Endothelial cell of umbilical vein (primary cell): ENCODE results near the gene IRS4. TPM values are rescaled to one million over a fixed set of nuclear protein-coding genes. Genes with fewer than 3 reads are reported as not detected.

Experiments used
- BruUV-seq: library from RNA; stranded (reverse); fragments of 400-500 nt; replicated peaks from 2 replicates; lab custom pipeline; 2021; lab: Mats Ljungman, UMichigan
- CTCF ChIA-PET: fragments of 300-600, 350-600 bp; sonication (Branson Sonifier 250); formaldehyde crosslinking; loops from one replicate; lab custom pipeline; 2021; ENCODE audit warnings: antibody characterized with exemption, inconsistent platforms; lab: Charles Lee
- POLR2A ChIA-PET: fragments of 300-600, 350-600 bp; sonication (Branson Sonifier 250); formaldehyde crosslinking; loops from one replicate; lab custom pipeline; 2021; ENCODE audit warnings: antibody characterized with exemption, inconsistent platforms; lab: Charles Lee
- DNase-seq: peaks from one replicate; pipeline ENCODE4 v3.0.0-alpha.2; 2011; ENCODE audit warnings: low read depth, low spot score
- FAIRE-seq: peaks from 2 replicates; lab custom pipeline; 2011; peaks lifted over from hg19 to GRCh38; lab: Jason Lieb, UNC
- H2AFZ ChIP-seq: 2 replicates; pipeline ENCODE4 v1.6.0; 2012; ENCODE audit warnings: low read depth, low read length, control low read depth, inconsistent platforms
- H3K27ac ChIP-seq: 2 replicates; pipeline ENCODE4 v1.5.1; 2011; ENCODE audit warnings: low read depth, mild to moderate bottlenecking, control low read depth, low read length, moderate library complexity; ENCODE audit not compliant: insufficient read depth
- H3K27me3 ChIP-seq, 2 experiments: 2 replicates each; pipeline versions ENCODE4 v1.6.0 to v1.6.1; 2011; ENCODE audit warnings: low read length in 2 of 2, mixed read lengths in 1 of 2; ENCODE audit not compliant: control insufficient read depth in 2 of 2, insufficient read depth in 2 of 2
- H3K36me3 ChIP-seq, 2 experiments: 2 replicates in 1 of 2; 3 replicates in 1 of 2; pipeline ENCODE4 v1.5.1; 2011; ENCODE audit warnings: low read length in 2 of 2, mild to moderate bottlenecking in 1 of 2, moderate library complexity in 1 of 2; ENCODE audit not compliant: control insufficient read depth in 2 of 2, insufficient read depth in 2 of 2; ENCODE audit errors: extremely low read depth in 1 of 2
- H3K4me1 ChIP-seq: 3 replicates; pipeline ENCODE4 v1.5.1; 2011; ENCODE audit warnings: mild to moderate bottlenecking, low read length; ENCODE audit not compliant: control insufficient read depth, insufficient read depth; ENCODE audit errors: extremely low read depth
- H3K4me2 ChIP-seq: 2 replicates; pipeline ENCODE4 v1.6.1; 2011; ENCODE audit warnings: low read length, control low read depth, mixed read lengths; ENCODE audit not compliant: insufficient read depth
- H3K4me3 ChIP-seq, 3 experiments: fragments of 200-600 bp in 1 of 3; sonication (generic), shearing (Covaris generic) in 1 of 3; replicated peaks in 1 of 3; 2 replicates each; pipeline ENCODE4 v1.5.1; 2011 to 2016; ENCODE audit warnings: control low read depth in 3 of 3, low read length in 3 of 3, mild to moderate bottlenecking in 2 of 3, inconsistent platforms in 1 of 3, low read depth in 1 of 3, moderate library complexity in 1 of 3; ENCODE audit not compliant: insufficient read depth in 1 of 3
- H3K79me2 ChIP-seq: 2 replicates; pipeline ENCODE4 v1.6.0; 2012; ENCODE audit warnings: low read length, inconsistent platforms; ENCODE audit not compliant: control insufficient read depth, insufficient read depth
- H3K9ac ChIP-seq: replicated peaks from 2 replicates; pipeline ENCODE3; 2011; ENCODE audit warnings: low read length, control low read depth; ENCODE audit not compliant: insufficient read depth; ENCODE audit errors: extremely low read depth
- H3K9me1 ChIP-seq: replicated peaks from 3 replicates; pipeline ENCODE4 v1.6.0; 2011; ENCODE audit warnings: mild to moderate bottlenecking, low read length; ENCODE audit not compliant: control insufficient read depth, insufficient read depth; ENCODE audit errors: extremely low read depth
- H3K9me3 ChIP-seq: replicated peaks from 2 replicates; pipeline ENCODE4 v1.5.1; 2012; ENCODE audit warnings: low read length, inconsistent platforms; ENCODE audit not compliant: control insufficient read depth, insufficient read depth
- H4K20me1 ChIP-seq: replicated peaks from 2 replicates; pipeline ENCODE3; 2011; ENCODE audit warnings: mild to moderate bottlenecking, low read length; ENCODE audit not compliant: control insufficient read depth, insufficient read depth; ENCODE audit errors: extremely low read depth
- CTCF ChIP-seq, 2 donors: IDR thresholded peaks; 1 replicate in 1 of 2; 2 replicates in 1 of 2; pipeline ENCODE4 v1.5.1; 2011; ENCODE audit warnings: low read length in 2 of 2, mild to moderate bottlenecking in 2 of 2, moderate library complexity in 2 of 2, control low read depth in 1 of 2, inconsistent platforms in 1 of 2, low read depth in 1 of 2; ENCODE audit not compliant: insufficient read depth in 1 of 2; ENCODE audit errors: extremely low read depth in 1 of 2
- EZH2 ChIP-seq: IDR thresholded peaks from 2 replicates; pipeline ENCODE4 v1.6.1; 2012; ENCODE audit warnings: borderline replicate concordance, low read depth, mild to moderate bottlenecking, moderate library complexity, low read length, inconsistent platforms; ENCODE audit not compliant: severe bottlenecking
- FOS ChIP-seq: IDR thresholded peaks from 2 replicates; pipeline ENCODE4 v1.6.1; 2011; ENCODE audit warnings: mild to moderate bottlenecking, low read length, moderate library complexity, borderline replicate concordance; ENCODE audit not compliant: insufficient read depth
- GATA2 ChIP-seq: IDR thresholded peaks from 2 replicates; pipeline ENCODE4 v1.7.0; 2011; ENCODE audit warnings: low read depth, mild to moderate bottlenecking, moderate library complexity, mixed read lengths, low read length; ENCODE audit not compliant: insufficient read length, insufficient read depth
- JUN ChIP-seq: IDR thresholded peaks from 2 replicates; pipeline ENCODE4 v1.6.1; 2011; ENCODE audit warnings: borderline replicate concordance, low read depth; ENCODE audit not compliant: insufficient read length, insufficient read depth
- MAX ChIP-seq: IDR thresholded peaks from 2 replicates; pipeline ENCODE4 v1.6.1; 2011; ENCODE audit not compliant: insufficient read depth, insufficient read length
- MYC ChIP-seq: IDR thresholded peaks from one replicate; pipeline ENCODE4 v1.6.1; 2011; ENCODE audit warnings: mild to moderate bottlenecking, low read depth, low read length
- POLR2A ChIP-seq: IDR thresholded peaks from 2 replicates; pipeline ENCODE4 v1.6.1; 2012; ENCODE audit warnings: low read depth, mild to moderate bottlenecking, control low read depth, low read length
- POLR2AphosphoS5 ChIP-seq: IDR thresholded peaks from 2 replicates; pipeline ENCODE4 v1.6.1; 2012; ENCODE audit warnings: low read depth, mild to moderate bottlenecking, control low read depth, low read length, moderate library complexity; ENCODE audit not compliant: insufficient read depth
- dilution Hi-C: fragments of 300-500 bp; cut with MboI; formaldehyde crosslinking; loops from one replicate; pipeline ENCODE4 v1.15.0; 2019; ENCODE audit warnings: low sequenced_read_pairs; ENCODE audit not compliant: extremely low pct_ligation_motif_present
- intact Hi-C: fragments of 100-400 bp; cut with micrococcal nuclease; formaldehyde crosslinking; loops from one replicate; pipeline ENCODE4 v1.10.0; 2022
- polyA plus RNA-seq, 4 experiments: library from polyadenylated mRNA; depleted of rRNA in 3 of 4; stranded (reverse) in 3 of 4; unstranded in 1 of 4; fragments of >200 nt; gene quantifications; 2 replicates each; pipeline versions ENCODE4 v1.2.1 to v1.2.3, GENCODE V29; 2011 to 2012; ENCODE audit warnings: missing spikeins in 1 of 4
- total RNA-seq: library from RNA; stranded (reverse); gene quantifications from 2 replicates; pipeline ENCODE4 v1.2.3, GENCODE V29; 2021

Gene IRS4
- total and polyA plus RNA-seq, 2 donors (not counting 3 experiments of a cell fraction or from before 2014, with no cell fraction given), result 0.03 TPM; not detected in 1

DNA sequence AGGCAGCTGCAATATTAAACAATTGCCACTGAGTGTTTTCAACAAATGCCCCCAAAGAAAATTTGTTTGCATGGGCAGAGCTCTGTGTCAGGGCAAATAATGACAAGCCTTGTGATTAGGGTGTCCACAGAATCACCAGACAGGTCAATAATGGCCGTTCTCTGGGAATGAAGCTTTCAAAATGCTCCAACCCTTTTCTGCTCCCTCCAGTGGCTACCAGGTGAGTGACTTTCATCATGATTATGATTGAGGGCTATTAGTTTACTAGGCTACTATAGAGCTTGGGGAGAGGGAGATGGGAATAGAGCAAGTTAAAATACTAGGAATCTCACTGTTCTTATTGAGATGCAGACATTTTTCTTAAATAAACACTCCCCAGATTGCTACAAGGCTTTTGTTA is 23.5 kb downstream of the IRS4 start:
- no TSS peak for BruUV-seq
- intact Hi-C loops (no loop called here), dilution Hi-C loops (no loop called here)
- no peaks in the 10 kb centered on the region for H3K27me3 ChIP-seq
- FAIRE-seq, result no peak
- no peaks in the 10 kb centered on the region for H3K9me3 ChIP-seq
- H3K79me2 ChIP-seq, result no peaks in the 10 kb centered on the region
- no peaks in the 10 kb centered on the region for H4K20me1 ChIP-seq
- ChIA-PET CTCF (interaction anchor here (1.2 kb wide), 1 partner anchor 672 kb away, joined by 4 read pairs; no protein-coding TSS in a partner anchor), POLR2A (no interaction called here)
- no peak overlapping the region for H2AFZ ChIP-seq
- no peaks in the 10 kb centered on the region for H3K4me1 ChIP-seq
- H3K4me3 ChIP-seq, result no peak overlapping the region
- H3K4me2 ChIP-seq, result no peak overlapping the region
- no peak overlapping the region for H3K9ac ChIP-seq
- no peak overlapping the region for H3K27ac ChIP-seq
- DNase-seq, result no peak
- no peak for TF ChIP-seq CTCF (IDR thresholded peaks at IDR 0.05; ENCODE audit: extremely low read depth in 1 of 2, insufficient read depth in 1 of 2, low read depth in 1 of 2, low read length in 2 of 2)
- TF ChIP-seq EZH2, result no peak
- TF ChIP-seq POLR2AphosphoS5, result no peak
- no peak for TF ChIP-seq MYC
- no peak for TF ChIP-seq FOS
- TF ChIP-seq GATA2, result no peak
- no peak for TF ChIP-seq POLR2A
- TF ChIP-seq MAX, result no peak
- TF ChIP-seq JUN, result no peak
- H3K9me1 ChIP-seq, result no peaks in the 10 kb centered on the region
- no peaks in the 10 kb centered on the region for H3K36me3 ChIP-seq
